GM21717 (cell line): ENCODE data around the gene APRT.

Experiments
- ATAC-seq: cut with Tn5 transposase; IDR thresholded peaks from one replicate; pipeline ENCODE4 v1.9.1; 2021; ENCODE audit warnings: mild to moderate bottlenecking, moderate library complexity; ENCODE audit not compliant: unreplicated experiment

APRT gene

DNA sequence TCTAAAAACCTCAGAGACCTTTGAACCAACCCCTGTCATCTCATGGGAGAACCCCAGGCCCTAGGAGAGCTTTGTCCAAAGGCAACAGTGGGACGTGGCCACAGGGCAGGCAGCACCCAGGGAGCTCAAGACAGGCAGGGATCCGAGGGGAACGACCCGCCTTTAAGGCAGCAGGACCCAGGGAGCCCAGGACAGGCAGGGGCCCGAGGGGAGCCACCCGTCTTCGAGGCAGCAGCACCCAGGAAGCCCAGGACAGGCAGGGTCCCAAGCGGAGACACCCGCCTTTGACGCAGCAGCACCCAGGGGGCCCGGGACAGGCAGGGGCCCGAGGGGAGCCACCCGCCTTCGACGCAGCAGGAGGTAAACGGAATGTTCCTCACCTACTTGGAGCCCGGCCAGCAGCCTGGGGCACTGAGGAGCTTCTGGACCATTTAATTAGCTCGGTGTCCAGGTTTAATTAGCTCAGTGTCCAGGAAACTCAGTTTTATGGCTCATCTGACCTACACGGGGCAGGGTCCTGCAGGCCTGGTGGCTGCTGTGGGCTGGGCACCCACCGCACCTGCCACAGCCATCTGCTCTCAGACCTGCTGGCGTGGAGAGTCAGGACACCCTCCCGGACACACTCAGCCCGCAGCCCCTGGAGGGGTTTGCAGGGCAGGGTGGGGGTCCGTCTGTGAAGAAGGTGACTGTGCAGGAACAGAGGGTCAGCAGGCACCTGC, 51.1 kb downstream of the APRT start:
- ATAC-seq: no peak

DNA sequence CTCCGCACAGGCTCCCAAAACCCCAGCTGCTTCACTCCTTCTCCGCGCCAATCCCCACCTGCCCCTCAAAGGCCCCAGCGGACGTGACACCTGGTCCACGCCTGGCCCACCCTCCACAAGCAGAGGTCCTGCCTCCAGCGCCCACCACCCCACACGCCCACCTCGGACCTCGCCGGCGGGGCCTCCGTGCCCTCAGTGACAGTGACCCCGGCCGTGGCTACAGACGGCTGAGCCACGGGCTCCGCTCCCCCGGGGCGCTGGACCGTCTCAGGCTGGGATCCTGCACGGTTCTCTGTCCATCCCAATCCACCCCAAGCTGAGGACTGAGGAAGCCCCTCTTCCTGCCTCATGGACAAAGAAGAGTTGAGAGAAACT, 51.8 kb downstream of the APRT start:
- ATAC-seq: no peak
